ENCODE measurements around the gene DTL. TPM values are rescaled to one million over a fixed set of nuclear protein-coding genes. Genes with fewer than 3 reads are reported as not detected.
A peak's percentile ranks its signal among the peaks of the same experiment; 100 is the strongest.

DTL gene
- total RNA-seq, 1 donor from 2014 or later, result 6.7 TPM

GRCh38 chr1:212098771-212099170 lies 63.2 kb downstream of the DTL start:
- no peak for ATAC-seq

GRCh38 chr1:212101251-212101650 lies 65.7 kb downstream of the DTL start:
- no peak for ATAC-seq

GRCh38 chr1:212101735-212102134 lies 66.2 kb downstream of the DTL start:
- ATAC-seq, result no peak

DNA sequence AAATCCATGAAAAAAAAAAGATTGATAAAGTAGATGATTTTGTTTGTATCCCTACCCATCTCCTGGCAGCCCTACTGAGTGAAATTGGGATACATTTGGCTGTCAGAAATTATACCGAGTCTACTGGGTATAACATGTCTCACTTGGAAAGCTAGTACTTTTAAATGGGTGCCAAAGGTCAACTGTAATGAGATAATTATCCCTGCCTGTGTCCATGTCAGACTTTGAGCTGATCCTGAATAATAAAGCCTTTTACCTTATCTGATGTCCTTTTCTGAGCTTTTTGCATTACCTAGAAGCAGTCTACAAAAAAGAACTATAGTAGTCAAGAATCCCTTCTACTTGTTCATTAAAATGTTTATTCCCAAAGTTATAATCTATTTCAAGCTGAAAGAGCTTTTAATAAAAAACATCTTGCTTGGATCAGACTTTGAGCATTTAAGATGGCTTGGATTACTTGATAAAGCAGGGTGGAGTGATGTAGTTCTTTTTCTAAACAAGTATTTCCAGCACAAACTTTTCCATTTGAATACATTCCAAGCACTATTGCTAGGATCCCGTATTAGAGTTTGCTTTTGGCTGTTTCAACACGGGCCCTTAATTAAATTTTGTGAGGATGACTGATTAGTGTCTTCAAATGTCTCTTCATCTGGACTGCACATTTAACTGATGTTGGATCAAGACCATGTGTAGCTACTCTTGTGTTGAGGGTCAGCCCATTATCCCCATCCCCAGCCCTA lies 69.2 kb downstream of the DTL start:
- no peak for ATAC-seq

DNA sequence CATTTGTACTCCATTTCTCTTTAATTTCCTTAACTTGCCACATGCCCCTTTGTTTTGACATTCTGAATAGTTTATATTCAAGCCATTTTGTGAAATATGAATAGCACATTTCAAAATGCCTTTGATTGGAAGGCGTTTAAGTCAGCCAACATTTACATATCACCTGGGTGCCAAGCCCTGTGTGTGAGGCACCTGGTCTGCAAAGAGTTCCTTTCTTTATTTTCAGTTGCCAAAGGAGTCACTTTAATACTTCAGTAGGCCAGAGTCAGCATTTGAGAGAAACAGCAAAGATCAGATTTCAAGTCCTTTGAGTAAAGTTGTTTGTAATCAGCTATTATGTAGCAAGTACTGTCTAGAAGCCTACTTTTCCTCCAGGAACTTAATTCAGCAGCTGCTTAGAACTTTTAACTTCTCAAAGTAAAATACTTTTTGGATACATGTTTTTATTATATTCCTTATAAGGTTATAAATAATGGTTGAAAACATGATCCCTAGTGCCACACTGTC lies 70.8 kb downstream of the DTL start:
- no peak for ATAC-seq

DNA sequence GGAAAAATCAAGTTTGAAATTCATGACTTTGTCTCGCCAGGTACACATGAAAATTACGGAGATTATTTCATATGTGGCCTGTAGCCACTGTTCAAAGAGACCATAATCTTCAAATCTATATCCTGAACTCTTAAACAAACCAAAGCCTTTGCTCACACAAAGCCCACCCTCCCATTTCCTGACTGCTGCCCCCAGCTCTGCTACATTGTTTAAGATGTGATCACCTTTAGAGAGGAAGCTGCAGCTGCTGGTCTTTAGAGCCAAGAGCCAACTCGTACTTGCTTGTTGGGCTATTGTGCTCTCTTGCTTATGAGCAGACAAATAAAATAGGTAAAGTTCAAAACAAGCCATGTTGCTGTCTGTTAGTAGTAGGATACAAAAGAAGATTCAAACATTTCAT lies 71.9 kb downstream of the DTL start:
- ATAC-seq, result no peak

DNA sequence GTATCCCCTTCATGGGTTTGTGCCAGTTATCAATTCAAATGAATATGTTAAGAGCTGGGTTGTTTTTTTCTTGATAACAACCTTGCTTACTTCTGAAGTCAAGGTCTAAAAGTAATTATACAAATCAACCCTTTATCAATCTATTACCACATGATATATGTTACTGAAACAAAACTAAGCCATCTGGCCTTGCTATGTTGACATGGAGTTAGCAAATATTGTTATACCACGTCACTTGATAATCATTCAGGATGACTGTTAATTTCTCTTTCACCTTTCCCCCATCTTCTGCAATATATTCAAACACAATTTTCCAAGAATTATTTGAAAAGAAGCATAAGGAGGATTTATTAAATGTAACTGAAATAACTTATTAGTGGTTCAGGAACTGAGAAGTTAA lies 72.6 kb downstream of the DTL start:
- no peak for ATAC-seq

- ATAC-seq, result no peak
Measured at GRCh38 chr1:212108981-212109380, 73.4 kb downstream of the DTL start.

- ATAC-seq, result no peak
Measured at GRCh38 chr1:212109728-212110127, 74.2 kb downstream of the DTL start.

DNA sequence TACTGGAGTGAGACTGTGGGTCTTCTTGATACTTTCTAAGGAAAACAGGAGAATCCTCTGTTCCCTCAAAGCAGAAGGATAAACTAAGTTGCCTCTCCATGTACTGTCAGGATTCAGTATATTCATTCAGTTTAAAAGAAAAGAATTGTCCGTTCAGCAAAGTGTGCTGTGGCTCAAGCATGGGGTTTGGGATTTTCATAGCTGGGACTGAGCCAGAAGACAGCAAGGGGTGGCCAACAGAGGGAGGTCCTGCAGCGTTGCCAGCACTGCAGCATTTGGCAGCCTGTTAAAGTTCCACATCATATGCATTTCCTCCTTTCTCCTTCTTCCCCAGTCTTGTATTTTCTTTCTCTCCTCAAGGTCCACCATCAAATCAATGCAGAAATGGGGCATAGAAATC lies 75.1 kb downstream of the DTL start:
- ATAC-seq, result no peak

- ATAC-seq, result no peak
Measured at GRCh38 chr1:212111536-212111935, 76.0 kb downstream of the DTL start.

DNA sequence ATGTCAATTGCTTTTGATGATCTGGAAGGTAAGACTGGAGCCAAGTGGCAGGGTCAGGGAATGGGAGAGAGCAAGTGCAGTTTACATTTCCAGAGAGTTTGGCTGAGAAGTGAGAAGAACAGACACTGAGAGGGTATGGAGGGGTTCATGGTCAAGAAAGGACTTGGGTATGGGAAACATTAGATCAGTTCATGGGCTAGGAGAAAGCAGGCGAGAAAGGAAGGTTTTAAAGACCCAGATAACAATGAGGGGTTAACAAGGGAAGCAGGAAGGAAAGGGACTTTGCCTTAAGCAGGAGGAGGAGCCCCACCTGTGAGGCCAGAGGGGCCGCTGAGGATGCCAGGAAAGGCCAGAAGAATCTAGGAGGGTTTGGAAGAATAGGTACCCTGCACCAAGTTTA lies 78.2 kb downstream of the DTL start:
- ATAC-seq, result no peak

DNA sequence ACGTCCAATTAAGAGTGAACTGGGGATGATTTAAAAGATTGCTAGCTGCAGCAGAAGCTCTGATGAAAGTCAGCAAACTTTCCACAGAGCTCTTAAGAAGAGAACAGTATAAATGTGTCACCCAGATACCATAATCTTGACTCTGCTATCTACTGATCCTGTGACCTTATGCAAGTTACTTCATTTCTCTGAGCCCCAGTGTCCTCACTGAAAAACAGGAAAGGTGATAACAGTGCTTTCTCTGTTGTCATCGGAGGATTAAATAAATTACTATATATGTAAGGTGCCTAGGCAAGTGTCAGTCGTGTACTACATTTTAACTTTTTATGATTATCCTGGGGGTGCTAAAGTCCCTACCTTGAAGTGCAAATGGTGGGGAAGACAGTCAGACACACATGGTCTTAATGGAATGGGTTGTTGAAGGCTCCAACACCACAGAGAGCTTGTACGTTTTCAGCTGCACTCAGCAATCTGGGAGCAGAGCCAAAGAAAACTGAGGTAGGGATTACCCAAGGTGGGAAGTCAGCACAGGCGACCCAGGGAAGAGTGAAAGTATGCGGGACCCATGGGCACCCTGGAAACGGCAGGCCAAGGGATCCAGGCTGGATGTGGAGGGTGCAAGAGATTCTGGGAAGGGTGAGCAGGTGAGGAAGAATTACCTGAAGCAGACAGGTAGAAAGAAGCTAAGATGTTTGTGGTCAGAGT lies 82.8 kb downstream of the DTL start:
- ATAC-seq, result no peak

DNA sequence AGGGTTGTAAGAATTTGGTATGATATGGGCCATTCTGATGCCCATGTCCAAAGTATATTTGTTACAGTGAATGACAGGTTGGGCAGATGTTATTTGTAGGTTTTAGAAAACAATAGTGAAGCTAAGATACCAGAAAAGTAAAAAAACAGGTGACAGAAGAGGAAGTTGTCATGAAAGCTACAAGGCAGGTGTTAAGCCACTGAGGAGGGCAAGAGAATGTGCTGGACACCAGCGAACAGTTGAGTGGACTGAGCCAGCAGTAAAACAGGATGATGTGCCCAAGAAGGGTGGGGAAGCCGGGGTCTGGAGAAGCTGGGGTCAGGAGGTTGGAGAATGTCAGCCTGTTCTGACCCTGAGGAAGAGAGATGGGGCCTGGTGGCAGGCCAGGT lies 83.3 kb downstream of the DTL start:
- no peak for ATAC-seq

GRCh38 chr1:212119397-212119837 lies 83.9 kb downstream of the DTL start:
- peak; percentile 88 for ATAC-seq

GRCh38 chr1:212119863-212120262 lies 84.3 kb downstream of the DTL start:
- ATAC-seq, result no peak

GRCh38 chr1:212121779-212122178 lies 86.2 kb downstream of the DTL start:
- no peak for ATAC-seq

- peak; percentile 98 for ATAC-seq
Measured at GRCh38 chr1:212124690-212125582, 89.4 kb downstream of the DTL start.

GRCh38 chr1:212125654-212126053 lies 90.1 kb downstream of the DTL start:
- ATAC-seq, result no peak

- ATAC-seq, result no peak
Measured at GRCh38 chr1:212127221-212127620, 91.7 kb downstream of the DTL start.

DNA sequence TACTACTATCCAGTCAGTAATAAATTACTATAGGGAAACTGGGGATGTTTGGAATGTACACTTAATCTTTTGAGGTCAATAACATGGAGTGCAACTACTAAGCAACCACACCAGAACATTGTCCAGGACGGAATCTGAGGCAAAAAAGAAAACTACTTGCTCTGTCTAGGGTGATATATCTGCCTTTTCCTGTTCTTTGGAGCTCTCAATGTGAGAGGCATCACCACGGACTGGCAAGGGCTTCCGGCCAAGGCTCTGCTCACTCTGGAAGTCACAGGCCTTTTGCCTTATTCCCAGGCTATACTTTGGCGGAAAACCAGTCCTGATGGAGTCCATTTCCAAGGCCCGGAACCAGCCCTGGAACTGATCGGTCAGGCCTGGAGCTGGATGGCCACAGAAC lies 94.2 kb downstream of the DTL start:
- ATAC-seq, result no peak

DNA sequence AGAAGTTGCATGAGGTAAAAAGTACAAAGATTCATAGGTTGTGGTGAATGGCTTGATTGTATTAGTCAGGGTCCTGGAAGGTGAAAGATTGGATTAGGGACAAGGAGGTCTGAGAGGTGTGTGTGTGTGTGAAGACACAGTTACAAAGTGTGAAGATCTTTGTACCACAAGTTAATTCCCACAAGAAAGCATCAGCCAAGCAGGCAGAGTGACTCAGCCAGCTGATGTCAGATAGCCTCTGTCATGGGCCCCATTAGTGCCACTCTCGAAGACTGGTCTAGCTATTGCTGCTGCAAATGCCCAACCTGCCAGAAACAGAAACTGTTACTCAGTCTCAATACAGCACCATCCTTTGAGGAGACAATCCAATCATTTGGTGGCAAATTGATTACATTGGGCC lies 96.5 kb downstream of the DTL start:
- peak; percentile 74 for ATAC-seq

- ATAC-seq, result no peak
Measured at GRCh38 chr1:212133319-212133718, 97.8 kb downstream of the DTL start.

Data from esophagus mucosa (tissue), 1 donor.